CD4-positive, alpha-beta T cell (primary cell): ENCODE measurements around the gene SDK1. TPM values are rescaled to one million over a fixed set of nuclear protein-coding genes. Genes with fewer than 3 reads are reported as not detected.

Source experiments
- ATAC-seq: fragments of 200-7000 bp; cut with Tn5 transposase; one replicate; pipeline ENCODE4 v1.10.0; 2022; ENCODE audit warnings: mild to moderate bottlenecking; ENCODE audit not compliant: poor library complexity
- CTCF ChIA-PET: fragments of 350-600 bp; sonication (Branson Sonifier 250); formaldehyde crosslinking; loops from one replicate; lab custom pipeline; 2021; ENCODE audit warnings: antibody characterized with exemption, inconsistent platforms; lab: Charles Lee
- POLR2A ChIA-PET: fragments of 350-600 bp; sonication (Branson Sonifier 250); formaldehyde crosslinking; loops from one replicate; lab custom pipeline; 2021; ENCODE audit warnings: antibody characterized with exemption, inconsistent platforms; lab: Charles Lee
- DNase-seq, 14 experiments: peaks; one replicate each; pipeline ENCODE4 v3.0.0-alpha.2; 2013 to 2020; ENCODE audit warnings: mixed read lengths in 2 of 14
- H3K27ac ChIP-seq, 2 donors: one replicate each; pipeline versions ENCODE4 v1.5.1 to v1.7.0; 2013; ENCODE audit warnings: low read length in 2 of 2, low read depth in 1 of 2, mild to moderate bottlenecking in 1 of 2
- H3K27me3 ChIP-seq, 2 experiments: 1 replicate in 1 of 2; 2 replicates in 1 of 2; pipeline versions ENCODE4 v1.6.1 to v1.7.0; 2013; ENCODE audit warnings: low read length in 2 of 2, control low read depth in 1 of 2, mild to moderate bottlenecking in 1 of 2, moderate library complexity in 1 of 2; ENCODE audit not compliant: insufficient read depth in 2 of 2, control insufficient read depth in 1 of 2
- H3K36me3 ChIP-seq: one replicate; pipeline ENCODE4 v1.6.1; 2013; ENCODE audit warnings: low read length, control low read depth; ENCODE audit not compliant: insufficient read depth
- H3K4me1 ChIP-seq: one replicate; pipeline ENCODE4 v1.6.1; 2013; ENCODE audit warnings: low read length, control low read depth; ENCODE audit not compliant: insufficient read depth
- H3K4me3 ChIP-seq: one replicate; pipeline ENCODE4 v1.5.1; 2013; ENCODE audit warnings: mild to moderate bottlenecking, low read length, moderate library complexity
- H3K9me3 ChIP-seq, 2 experiments: 1 replicate in 1 of 2; 2 replicates in 1 of 2; pipeline versions ENCODE4 v1.6.1 to v1.7.0; 2013; ENCODE audit warnings: low read length in 2 of 2, mild to moderate bottlenecking in 2 of 2, control low read depth in 1 of 2, moderate library complexity in 1 of 2; ENCODE audit not compliant: control insufficient read depth in 1 of 2, insufficient read depth in 1 of 2
- H3K27ac Mint-ChIP-seq: one replicate; pipeline ENCODE4 v1.8.0; 2020; ENCODE audit warnings: mixed read lengths
- H3K27me3 Mint-ChIP-seq: one replicate; pipeline ENCODE4 v1.8.0; 2021; ENCODE audit warnings: mixed read lengths
- H3K36me3 Mint-ChIP-seq: one replicate; pipeline ENCODE4 v1.8.0; 2021; ENCODE audit warnings: low read depth, mixed read lengths
- H3K4me1 Mint-ChIP-seq: one replicate; pipeline ENCODE4 v1.8.0; 2021; ENCODE audit warnings: low read depth, mixed read lengths
- H3K4me3 Mint-ChIP-seq: one replicate; pipeline ENCODE4 v1.8.0; 2020; ENCODE audit warnings: mild to moderate bottlenecking, mixed read lengths
- H3K9me3 Mint-ChIP-seq: one replicate; pipeline ENCODE4 v1.8.0; 2020; ENCODE audit warnings: mixed read lengths
- intact Hi-C, 2 experiments: fragments of 100-400 bp; cut with DNase I in 1 of 2; cut with micrococcal nuclease in 1 of 2; formaldehyde crosslinking; loops; one replicate each; pipeline versions ENCODE4 v1.15.1 to v1.9.0; 2023 to 2025; cut with DNase I, micrococcal nuclease
- total RNA-seq, 174 experiments: library from RNA in 2 of 174; stranded (reverse) in 2 of 174; gene quantifications; one replicate each; pipeline ENCODE4 v1.2.3 and lab custom pipeline; 2021 to 2026
- TF ChIP-seq, protein P1 (sequence below): fragments of 200-600 bp; IDR thresholded peaks from one replicate; pipeline ENCODE4 v1.8.0; 2022; ENCODE audit warnings: antibody characterized with exemption, mild to moderate bottlenecking

Gene SDK1
- total RNA-seq, 2 experiments from 2014 or later, result 1.1 to 1.3 TPM

- no peak overlapping the region for H3K4me3 ChIP-seq
- peaks cover 10% of the 10 kb centered on the region for H3K27me3 Mint-ChIP-seq
- DNase-seq (no peak), ATAC-seq (no peak)
- H3K36me3 ChIP-seq, result no peaks in the 10 kb centered on the region
- ChIA-PET POLR2A (no interaction called here), CTCF (no interaction called here)
- H3K9me3 ChIP-seq, result no peaks in the 10 kb centered on the region
- TF ChIP-seq, protein P1, sequence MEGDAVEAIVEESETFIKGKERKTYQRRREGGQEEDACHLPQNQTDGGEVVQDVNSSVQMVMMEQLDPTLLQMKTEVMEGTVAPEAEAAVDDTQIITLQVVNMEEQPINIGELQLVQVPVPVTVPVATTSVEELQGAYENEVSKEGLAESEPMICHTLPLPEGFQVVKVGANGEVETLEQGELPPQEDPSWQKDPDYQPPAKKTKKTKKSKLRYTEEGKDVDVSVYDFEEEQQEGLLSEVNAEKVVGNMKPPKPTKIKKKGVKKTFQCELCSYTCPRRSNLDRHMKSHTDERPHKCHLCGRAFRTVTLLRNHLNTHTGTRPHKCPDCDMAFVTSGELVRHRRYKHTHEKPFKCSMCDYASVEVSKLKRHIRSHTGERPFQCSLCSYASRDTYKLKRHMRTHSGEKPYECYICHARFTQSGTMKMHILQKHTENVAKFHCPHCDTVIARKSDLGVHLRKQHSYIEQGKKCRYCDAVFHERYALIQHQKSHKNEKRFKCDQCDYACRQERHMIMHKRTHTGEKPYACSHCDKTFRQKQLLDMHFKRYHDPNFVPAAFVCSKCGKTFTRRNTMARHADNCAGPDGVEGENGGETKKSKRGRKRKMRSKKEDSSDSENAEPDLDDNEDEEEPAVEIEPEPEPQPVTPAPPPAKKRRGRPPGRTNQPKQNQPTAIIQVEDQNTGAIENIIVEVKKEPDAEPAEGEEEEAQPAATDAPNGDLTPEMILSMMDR, result no peak
- H3K27ac ChIP-seq, result no peak overlapping the region
- no peak overlapping the region for H3K27ac Mint-ChIP-seq
- H3K4me1 ChIP-seq, result no peaks in the 10 kb centered on the region
- H3K4me1 Mint-ChIP-seq, result no peaks in the 10 kb centered on the region
- H3K4me3 Mint-ChIP-seq, result no peak overlapping the region
- intact Hi-C loops, result no loop called here
- peaks cover 0 to 3% of the 10 kb centered on the region in 2 experiments for H3K27me3 ChIP-seq
- H3K9me3 Mint-ChIP-seq, result no peaks in the 10 kb centered on the region
- no peaks in the 10 kb centered on the region for H3K36me3 Mint-ChIP-seq
These were observed 20.6 kb upstream of the SDK1 start for GRCh38 chr7:3280445-3280844.

DNA sequence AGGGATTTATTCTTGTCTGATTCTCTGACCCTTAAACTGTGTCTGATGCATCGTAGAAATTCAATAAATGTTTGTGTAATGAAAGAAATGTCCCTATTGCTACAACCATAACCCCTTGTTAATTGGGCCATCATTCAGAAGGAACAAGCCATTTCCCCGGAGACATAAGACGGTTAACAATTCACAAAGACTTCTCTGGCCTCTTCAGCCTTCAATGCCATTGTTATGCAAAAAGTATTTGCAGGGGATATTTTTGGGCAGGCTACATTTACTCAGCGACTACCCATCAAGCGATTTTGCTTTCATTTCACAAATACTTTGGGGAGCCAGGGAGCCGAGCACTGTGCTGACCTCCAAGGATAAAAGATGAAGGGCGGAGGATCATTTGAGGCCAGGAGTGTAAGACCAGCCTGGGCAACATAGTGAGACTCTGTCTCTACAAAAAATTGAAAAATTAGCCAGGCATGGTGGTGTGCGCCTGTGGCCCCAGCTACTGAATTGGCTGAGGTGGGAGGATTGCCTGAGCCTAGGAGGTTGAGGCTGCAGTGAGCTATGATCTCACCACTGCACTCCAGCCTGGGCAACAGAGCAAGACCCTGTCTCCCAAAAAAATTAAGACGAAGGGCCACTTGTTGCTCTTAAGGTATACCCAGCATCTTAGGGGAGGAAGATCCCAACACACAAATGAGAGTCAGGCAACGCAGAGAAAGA, 20.0 kb upstream of the SDK1 start:
- POLR2A ChIA-PET, result no interaction called here
- Histone ChIP-seq H3K4me1 (no peaks in the 10 kb centered on the region), H3K9me3 (no peaks in the 10 kb centered on the region), H3K27me3 (peaks cover 0 to 3% of the 10 kb centered on the region in 2 experiments), H3K4me3 (no peak overlapping the region), H3K27ac (no peak overlapping the region), H3K36me3 (no peaks in the 10 kb centered on the region)
- TF ChIP-seq, protein P1, result no peak
- intact Hi-C loops, result no loop called here
- ATAC-seq (no peak), DNase-seq (no peak)
- Mint-ChIP-seq H3K36me3 (no peaks in the 10 kb centered on the region), H3K4me1 (no peaks in the 10 kb centered on the region), H3K4me3 (no peak overlapping the region), H3K27ac (no peak overlapping the region), H3K27me3 (peaks cover 6% of the 10 kb centered on the region), H3K9me3 (no peaks in the 10 kb centered on the region)
- CTCF ChIA-PET, result no interaction called here

- intact Hi-C loops, result no loop called here
- no peaks in the 10 kb centered on the region for H3K4me1 Mint-ChIP-seq
- ATAC-seq (no peak), DNase-seq (no peak)
- H3K9me3 ChIP-seq, result no peaks in the 10 kb centered on the region
- H3K4me1 ChIP-seq, result no peaks in the 10 kb centered on the region
- peaks cover 6% of the 10 kb centered on the region for H3K27me3 Mint-ChIP-seq
- no peak overlapping the region for H3K27ac Mint-ChIP-seq
- H3K9me3 Mint-ChIP-seq, result no peaks in the 10 kb centered on the region
- H3K27me3 ChIP-seq, result peaks cover 0 to 3% of the 10 kb centered on the region in 2 experiments
- no peaks in the 10 kb centered on the region for H3K36me3 ChIP-seq
- H3K36me3 Mint-ChIP-seq, result no peaks in the 10 kb centered on the region
- ChIA-PET POLR2A (no interaction called here), CTCF (no interaction called here)
- TF ChIP-seq, protein P1, result no peak
- H3K4me3 ChIP-seq, result no peak overlapping the region
- H3K27ac ChIP-seq, result no peak overlapping the region
- H3K4me3 Mint-ChIP-seq, result no peak overlapping the region
These were observed 18.6 kb upstream of the SDK1 start for GRCh38 chr7:3282457-3282856.
